ENCODE measurements around the gene CHST15. TPM values are rescaled to one million over a fixed set of nuclear protein-coding genes. Genes with fewer than 3 reads are reported as not detected.

Gene CHST15
- total and polyA plus RNA-seq, 4 donors, result 5.4 to 45.3 (median 36.7) TPM

DNA sequence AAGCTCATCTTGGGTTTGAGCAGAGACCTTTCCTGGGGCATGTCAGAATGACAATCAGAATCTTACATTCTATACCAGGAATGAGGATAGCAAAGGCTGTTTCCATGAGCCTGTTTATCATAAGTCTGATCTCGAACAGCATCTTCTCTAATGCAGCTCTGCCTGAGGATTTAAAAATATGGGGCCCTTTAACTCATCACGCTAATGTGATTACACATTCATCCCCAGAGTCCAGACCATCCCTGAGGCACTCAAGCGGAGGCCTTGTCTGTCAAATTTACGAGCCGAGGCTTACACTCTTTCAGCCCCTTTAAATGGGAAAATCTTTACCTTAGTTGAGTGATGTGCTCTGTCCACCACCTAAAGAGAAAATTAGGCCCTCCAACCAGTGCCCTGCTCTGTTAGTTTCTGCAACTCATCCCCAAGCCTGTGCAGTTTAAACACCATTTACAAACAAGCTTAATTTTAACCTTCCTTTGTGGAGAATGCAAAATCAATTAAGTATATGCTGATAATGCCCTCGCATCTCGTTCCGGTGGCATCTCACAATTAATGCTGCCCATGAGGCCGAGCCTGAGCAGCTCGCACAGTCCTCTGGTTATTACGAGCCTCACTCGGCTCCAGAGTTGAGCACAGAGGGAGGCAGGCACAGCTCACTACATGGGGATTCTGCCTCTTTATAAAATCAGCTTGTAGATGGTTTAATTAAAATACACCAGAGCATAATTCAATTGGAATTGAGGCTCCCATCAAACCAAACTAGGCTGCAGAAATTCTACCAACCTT is 16.0 kb downstream of the CHST15 start:
- Histone ChIP-seq H3K27me3 (ENCODE audit: control insufficient read depth in 3 of 3, insufficient read depth in 3 of 3, low read length in 2 of 3) (no peaks in the 10 kb centered on the region), H3K4me3 (no peak overlapping the region), H3K4me1 (ENCODE audit: control insufficient read depth in 5 of 5, insufficient read depth in 5 of 5, low read length in 5 of 5) (peaks cover 0 to 16% (median 6%) of the 10 kb centered on the region in 5 donors), H3K36me3 (ENCODE audit: control insufficient read depth in 4 of 4, insufficient read depth in 4 of 4, low read length in 4 of 4) (no peaks in the 10 kb centered on the region), H3K9ac (ENCODE audit: insufficient read depth in 1 of 2, low read length in 2 of 2) (no peak overlapping the region), H3K9me3 (ENCODE audit: control insufficient read depth in 4 of 4, insufficient read depth in 3 of 4, low read length in 3 of 4) (no peaks in the 10 kb centered on the region), H3K27ac (ENCODE audit: low read depth in 1 of 2, low read length in 1 of 2) (no peak overlapping the region)
- TF ChIP-seq, protein P1, sequence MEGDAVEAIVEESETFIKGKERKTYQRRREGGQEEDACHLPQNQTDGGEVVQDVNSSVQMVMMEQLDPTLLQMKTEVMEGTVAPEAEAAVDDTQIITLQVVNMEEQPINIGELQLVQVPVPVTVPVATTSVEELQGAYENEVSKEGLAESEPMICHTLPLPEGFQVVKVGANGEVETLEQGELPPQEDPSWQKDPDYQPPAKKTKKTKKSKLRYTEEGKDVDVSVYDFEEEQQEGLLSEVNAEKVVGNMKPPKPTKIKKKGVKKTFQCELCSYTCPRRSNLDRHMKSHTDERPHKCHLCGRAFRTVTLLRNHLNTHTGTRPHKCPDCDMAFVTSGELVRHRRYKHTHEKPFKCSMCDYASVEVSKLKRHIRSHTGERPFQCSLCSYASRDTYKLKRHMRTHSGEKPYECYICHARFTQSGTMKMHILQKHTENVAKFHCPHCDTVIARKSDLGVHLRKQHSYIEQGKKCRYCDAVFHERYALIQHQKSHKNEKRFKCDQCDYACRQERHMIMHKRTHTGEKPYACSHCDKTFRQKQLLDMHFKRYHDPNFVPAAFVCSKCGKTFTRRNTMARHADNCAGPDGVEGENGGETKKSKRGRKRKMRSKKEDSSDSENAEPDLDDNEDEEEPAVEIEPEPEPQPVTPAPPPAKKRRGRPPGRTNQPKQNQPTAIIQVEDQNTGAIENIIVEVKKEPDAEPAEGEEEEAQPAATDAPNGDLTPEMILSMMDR (IDR thresholded peaks at IDR 0.05; ENCODE audit: control extremely low read depth, extremely low read depth), result no peak
- no peak for ATAC-seq (ENCODE audit: insufficient read depth, low FRiP score)
- 96% methylated on average over 12 of the region's 12 CpGs for WGBS, 2 donors
- no peak for DNase-seq

DNA sequence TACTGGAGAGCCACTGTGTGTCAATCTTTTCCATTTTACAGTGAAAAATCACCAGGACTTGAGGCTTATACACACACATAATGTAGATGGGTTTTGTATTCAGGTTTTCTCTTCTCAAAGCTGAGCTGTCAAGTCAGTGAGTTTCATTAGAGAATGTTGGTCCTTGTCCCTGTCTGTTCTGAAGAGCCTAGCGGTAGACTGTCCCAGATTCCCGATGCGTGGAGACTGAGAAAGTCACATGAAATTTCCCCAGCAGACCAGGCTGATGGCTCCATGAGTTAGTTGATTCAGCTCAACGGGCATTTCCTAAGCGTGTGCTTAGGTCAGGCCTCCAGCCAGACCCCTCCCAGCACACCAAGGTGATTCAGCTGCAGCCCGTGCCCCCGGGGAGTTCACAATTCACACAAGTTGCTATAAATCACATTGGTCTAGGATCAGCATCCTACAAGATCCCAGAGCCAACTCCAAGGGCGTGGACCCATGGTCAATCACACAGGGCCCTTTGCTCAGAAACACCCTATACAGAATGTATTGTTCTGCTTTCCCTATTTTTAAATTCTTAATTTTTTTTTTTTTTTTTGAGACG is 17.2 kb downstream of the CHST15 start:
- Histone ChIP-seq H3K36me3 (ENCODE audit: control insufficient read depth in 4 of 4, insufficient read depth in 4 of 4, low read length in 4 of 4) (no peaks in the 10 kb centered on the region), H3K27me3 (ENCODE audit: control insufficient read depth in 3 of 3, insufficient read depth in 3 of 3, low read length in 2 of 3) (no peaks in the 10 kb centered on the region), H3K27ac (ENCODE audit: low read depth in 1 of 2, low read length in 1 of 2) (no peak overlapping the region), H3K4me1 (ENCODE audit: control insufficient read depth in 5 of 5, insufficient read depth in 5 of 5, low read length in 5 of 5) (peaks cover 0 to 16% (median 6%) of the 10 kb centered on the region in 5 donors), H3K9ac (ENCODE audit: insufficient read depth in 1 of 2, low read length in 2 of 2) (no peak overlapping the region), H3K9me3 (ENCODE audit: control insufficient read depth in 4 of 4, insufficient read depth in 3 of 4, low read length in 3 of 4) (no peaks in the 10 kb centered on the region), H3K4me3 (no peak overlapping the region)
- TF ChIP-seq, protein P1 (IDR thresholded peaks at IDR 0.05; ENCODE audit: control extremely low read depth, extremely low read depth), result no peak
- ATAC-seq (ENCODE audit: insufficient read depth, low FRiP score) (no peak), DNase-seq (no peak)
- WGBS, 2 donors, result 90 to 93% methylated on average over 9 of the region's 9 CpGs

DNA sequence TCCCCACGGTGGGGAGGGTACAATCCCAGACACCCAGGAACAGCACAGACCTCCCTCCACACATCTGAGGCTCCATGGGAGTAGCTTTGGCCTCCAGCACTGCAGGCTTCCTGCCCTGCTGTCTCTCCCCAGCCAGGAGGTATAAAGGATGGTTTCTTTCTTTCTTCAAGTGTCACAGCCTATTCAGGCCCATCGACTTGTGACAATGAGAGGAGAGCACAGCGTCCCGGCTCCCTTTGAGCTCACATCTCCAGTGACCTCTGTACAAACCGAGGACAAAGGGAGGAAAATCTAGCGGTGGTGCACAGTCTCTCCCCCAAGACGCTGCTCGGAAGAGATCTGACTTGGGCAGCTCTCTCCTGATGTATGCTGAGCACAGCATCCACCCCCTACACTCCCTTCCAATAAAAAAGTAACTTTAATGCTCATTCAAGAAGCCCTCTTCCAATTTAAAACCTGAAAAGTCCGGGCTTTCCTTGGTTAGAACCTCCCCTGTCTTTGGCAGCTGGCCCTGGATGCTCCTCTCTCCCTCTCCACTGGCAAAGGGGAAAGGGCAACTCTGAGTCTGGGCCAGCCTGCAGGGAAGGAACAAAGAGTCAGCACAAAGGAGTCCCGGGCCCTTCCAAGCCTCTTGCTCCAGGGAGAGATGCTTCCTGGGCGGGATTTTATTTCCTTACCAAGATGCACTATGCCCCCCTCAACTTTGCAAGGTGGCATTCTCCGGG is 18.0 kb downstream of the CHST15 start:
- TF ChIP-seq, protein P1 (IDR thresholded peaks at IDR 0.05; ENCODE audit: control extremely low read depth, extremely low read depth), result no peak
- Histone ChIP-seq H3K4me1 (ENCODE audit: control insufficient read depth in 5 of 5, insufficient read depth in 5 of 5, low read length in 5 of 5) (peaks cover 0 to 16% (median 6%) of the 10 kb centered on the region in 5 donors), H3K4me3 (no peak overlapping the region), H3K27ac (ENCODE audit: low read depth in 1 of 2, low read length in 1 of 2) (no peak overlapping the region), H3K36me3 (ENCODE audit: control insufficient read depth in 4 of 4, insufficient read depth in 4 of 4, low read length in 4 of 4) (no peaks in the 10 kb centered on the region), H3K9ac (ENCODE audit: insufficient read depth in 1 of 2, low read length in 2 of 2) (no peak overlapping the region), H3K27me3 (ENCODE audit: control insufficient read depth in 3 of 3, insufficient read depth in 3 of 3, low read length in 2 of 3) (no peaks in the 10 kb centered on the region), H3K9me3 (ENCODE audit: control insufficient read depth in 4 of 4, insufficient read depth in 3 of 4, low read length in 3 of 4) (no peaks in the 10 kb centered on the region)
- 57 to 70% methylated on average over 12 of the region's 12 CpGs for WGBS, 2 donors
- ATAC-seq (ENCODE audit: insufficient read depth, low FRiP score), result no peak
- no peak for DNase-seq
